ENCODE data around the gene NTMT1. TPM values are rescaled to one million over a fixed set of nuclear protein-coding genes. Genes with fewer than 3 reads are reported as not detected.

NTMT1 gene
- total RNA-seq, 1 experiment from 2014 or later: 50.2 TPM

DNA sequence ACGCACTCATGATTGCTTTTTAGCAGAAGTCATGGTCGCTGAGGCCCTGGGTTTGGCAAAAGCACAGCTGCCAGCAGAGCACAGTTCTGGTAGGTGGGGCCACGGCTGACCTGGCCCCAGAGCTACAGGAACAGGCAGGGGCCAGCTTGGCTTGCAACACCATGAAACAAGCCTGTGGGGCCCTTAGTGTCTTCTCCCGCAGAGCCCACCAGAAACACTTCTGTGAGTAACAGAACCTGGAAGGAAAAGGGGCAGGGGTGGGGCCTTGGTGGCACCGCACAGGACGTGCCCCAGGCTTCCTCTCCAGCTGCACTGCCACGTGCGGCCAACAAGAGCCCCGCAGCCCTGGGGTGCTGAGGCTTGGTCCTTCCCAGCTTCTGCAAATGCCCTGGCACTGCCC, 11.1 kb downstream of the NTMT1 start:
- ATAC-seq: no peak
- no peaks in the 10 kb centered on the region for H3K27me3 ChIP-seq (ENCODE audit: low read length)
- no peak for DNase-seq
- H3F3A ChIP-seq (ENCODE audit: low read length, unreplicated experiment): no peaks in the 10 kb centered on the region
- TF ChIP-seq, protein P1, sequence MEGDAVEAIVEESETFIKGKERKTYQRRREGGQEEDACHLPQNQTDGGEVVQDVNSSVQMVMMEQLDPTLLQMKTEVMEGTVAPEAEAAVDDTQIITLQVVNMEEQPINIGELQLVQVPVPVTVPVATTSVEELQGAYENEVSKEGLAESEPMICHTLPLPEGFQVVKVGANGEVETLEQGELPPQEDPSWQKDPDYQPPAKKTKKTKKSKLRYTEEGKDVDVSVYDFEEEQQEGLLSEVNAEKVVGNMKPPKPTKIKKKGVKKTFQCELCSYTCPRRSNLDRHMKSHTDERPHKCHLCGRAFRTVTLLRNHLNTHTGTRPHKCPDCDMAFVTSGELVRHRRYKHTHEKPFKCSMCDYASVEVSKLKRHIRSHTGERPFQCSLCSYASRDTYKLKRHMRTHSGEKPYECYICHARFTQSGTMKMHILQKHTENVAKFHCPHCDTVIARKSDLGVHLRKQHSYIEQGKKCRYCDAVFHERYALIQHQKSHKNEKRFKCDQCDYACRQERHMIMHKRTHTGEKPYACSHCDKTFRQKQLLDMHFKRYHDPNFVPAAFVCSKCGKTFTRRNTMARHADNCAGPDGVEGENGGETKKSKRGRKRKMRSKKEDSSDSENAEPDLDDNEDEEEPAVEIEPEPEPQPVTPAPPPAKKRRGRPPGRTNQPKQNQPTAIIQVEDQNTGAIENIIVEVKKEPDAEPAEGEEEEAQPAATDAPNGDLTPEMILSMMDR (conservative IDR thresholded peaks at IDR 0.05; ENCODE audit: low read depth, low read length): no peak
- TF ChIP-seq EZH2phosphoT487 (IDR thresholded peaks at IDR 0.05; ENCODE audit: borderline replicate concordance, low read length) (no peak), EZH2 (IDR thresholded peaks at IDR 0.05; ENCODE audit: low read length, unreplicated experiment) (no peak)
- intact Hi-C loops (cut with micrococcal nuclease): no loop called here
- no peaks in the 10 kb centered on the region for H3K9me3 ChIP-seq (ENCODE audit: low read length)
- H3K36me3 ChIP-seq (ENCODE audit: low read depth, low read length): no peaks in the 10 kb centered on the region; the same call in none of the 2 replicates
- H3K9ac ChIP-seq (ENCODE audit: low read length): no peak overlapping the region
- H3K4me2 ChIP-seq (ENCODE audit: low read length): no peak overlapping the region
- ChIA-PET CTCF (no interaction called here), POLR2A (ENCODE audit: unreplicated experiment) (no interaction called here)
- peaks cover 42% of the 10 kb centered on the region for H3K79me2 ChIP-seq (ENCODE audit: low read length)
- BruUV-seq (replicated peaks): no TSS peak
- no peaks in the 10 kb centered on the region for H3K9me2 ChIP-seq (replicated peaks; ENCODE audit: low read length)
- H3K27ac ChIP-seq (ENCODE audit: low read length): no peak overlapping the region
- H4K20me1 ChIP-seq (ENCODE audit: low read length): no peaks in the 10 kb centered on the region
- H3K4me1 ChIP-seq (ENCODE audit: insufficient read depth, low read length): peaks cover 3% of the 10 kb centered on the region; the same call in 1 of the 2 replicates
- no peak overlapping the region for H2AFZ ChIP-seq (ENCODE audit: low read length)
- no peak overlapping the region for H3K4me3 ChIP-seq (ENCODE audit: low read length)

GRCh38 chr9:129637673-129638439, 11.9 kb downstream of the NTMT1 start:
- Histone ChIP-seq H4K20me1 (ENCODE audit: low read length) (no peaks in the 10 kb centered on the region), H2AFZ (ENCODE audit: low read length) (no peak overlapping the region), H3K9me2 (replicated peaks; ENCODE audit: low read length) (no peaks in the 10 kb centered on the region), H3F3A (ENCODE audit: low read length, unreplicated experiment) (no peaks in the 10 kb centered on the region), H3K27me3 (ENCODE audit: low read length) (no peaks in the 10 kb centered on the region), H3K9ac (ENCODE audit: low read length) (no peak overlapping the region), H3K4me3 (ENCODE audit: low read length) (no peak overlapping the region), H3K36me3 (ENCODE audit: low read depth, low read length) (no peaks in the 10 kb centered on the region; the same call in 1 of the 2 replicates), H3K79me2 (ENCODE audit: low read length) (peaks cover 34% of the 10 kb centered on the region), H3K4me2 (ENCODE audit: low read length) (no peak overlapping the region), H3K4me1 (ENCODE audit: insufficient read depth, low read length) (peaks cover 3% of the 10 kb centered on the region; the same call in 1 of the 2 replicates), H3K27ac (ENCODE audit: low read length) (no peak overlapping the region), H3K9me3 (ENCODE audit: low read length) (no peaks in the 10 kb centered on the region)
- TSS peak; percentile 6 for BruUV-seq (replicated peaks)
- ChIA-PET POLR2A (ENCODE audit: unreplicated experiment) (no interaction called here), CTCF (no interaction called here)
- no peak for DNase-seq
- intact Hi-C loops (cut with micrococcal nuclease): no loop called here
- no peak for ATAC-seq
- no peak for TF ChIP-seq EZH2phosphoT487 (IDR thresholded peaks at IDR 0.05; ENCODE audit: borderline replicate concordance, low read length)
- TF ChIP-seq, protein P1 (conservative IDR thresholded peaks at IDR 0.05; ENCODE audit: low read depth, low read length): no peak
- TF ChIP-seq EZH2 (IDR thresholded peaks at IDR 0.05; ENCODE audit: low read length, unreplicated experiment): no peak

DNA sequence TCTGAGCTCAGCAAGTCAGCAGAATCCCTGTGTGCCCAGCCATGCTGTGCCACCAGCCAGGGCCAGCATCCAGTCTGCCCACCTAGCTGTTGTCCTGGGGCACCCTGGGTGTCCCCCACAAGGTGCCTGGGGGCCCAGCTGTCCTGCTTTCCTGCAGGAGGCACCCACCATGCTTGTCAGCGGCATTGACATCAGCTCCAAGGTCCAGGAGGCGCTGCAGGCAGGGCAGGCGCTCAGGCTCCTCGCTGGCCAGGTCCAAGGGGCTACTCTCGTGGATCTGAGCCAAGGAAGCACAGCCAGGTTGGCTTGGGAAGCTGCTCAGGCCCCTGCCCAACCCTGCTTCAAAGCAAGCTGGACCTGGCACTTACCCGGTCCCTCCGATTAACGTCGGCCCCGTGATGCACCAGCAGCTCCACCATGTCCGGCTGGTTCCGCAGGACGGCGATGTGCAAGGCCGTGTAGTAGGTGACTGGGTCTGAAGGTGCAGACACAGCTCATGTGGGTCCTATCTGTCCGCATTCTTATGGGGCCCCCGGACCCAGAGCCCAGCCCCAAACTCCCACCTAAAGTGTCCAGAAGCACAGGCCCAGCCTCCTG, 13.2 kb downstream of the NTMT1 start:
- Histone ChIP-seq H2AFZ (ENCODE audit: low read length) (no peak overlapping the region), H3K36me3 (ENCODE audit: low read depth, low read length) (no peaks in the 10 kb centered on the region), H3K9ac (ENCODE audit: low read length) (no peak overlapping the region), H4K20me1 (ENCODE audit: low read length) (no peaks in the 10 kb centered on the region), H3K9me3 (ENCODE audit: low read length) (no peaks in the 10 kb centered on the region), H3K4me3 (ENCODE audit: low read length) (no peak overlapping the region), H3K4me2 (ENCODE audit: low read length) (no peak overlapping the region), H3K9me2 (replicated peaks; ENCODE audit: low read length) (no peaks in the 10 kb centered on the region), H3K4me1 (ENCODE audit: insufficient read depth, low read length) (peaks cover 3% of the 10 kb centered on the region; the same call in 1 of the 2 replicates), H3K79me2 (ENCODE audit: low read length) (peaks cover 25% of the 10 kb centered on the region), H3K27ac (ENCODE audit: low read length) (no peak overlapping the region), H3K27me3 (ENCODE audit: low read length) (no peaks in the 10 kb centered on the region), H3F3A (ENCODE audit: low read length, unreplicated experiment) (no peaks in the 10 kb centered on the region)
- no peak for TF ChIP-seq EZH2 (IDR thresholded peaks at IDR 0.05; ENCODE audit: low read length, unreplicated experiment)
- no peak for TF ChIP-seq EZH2phosphoT487 (IDR thresholded peaks at IDR 0.05; ENCODE audit: borderline replicate concordance, low read length)
- TF ChIP-seq, protein P1 (conservative IDR thresholded peaks at IDR 0.05; ENCODE audit: low read depth, low read length): no peak
- no TSS peak for BruUV-seq (replicated peaks)
- intact Hi-C loops (cut with micrococcal nuclease): no loop called here
- CTCF ChIA-PET: no interaction called here
- DNase-seq (no peak), ATAC-seq (no peak)
- POLR2A ChIA-PET (ENCODE audit: unreplicated experiment): no interaction called here

Data from PC-3 (cell line).